Ishikawa (cell line): Measurements from ENCODE around the gene TNIP1.

ENCODE experiments used
- CREB1 ChIP-seq: IDR thresholded peaks from 2 replicates; pipeline ENCODE4 v1.6.1; 2012; ENCODE audit warnings: low read depth
- TAF1 ChIP-seq: IDR thresholded peaks from 2 replicates; pipeline ENCODE4 v1.6.1; 2012; ENCODE audit warnings: low read depth, mild to moderate bottlenecking

DNA sequence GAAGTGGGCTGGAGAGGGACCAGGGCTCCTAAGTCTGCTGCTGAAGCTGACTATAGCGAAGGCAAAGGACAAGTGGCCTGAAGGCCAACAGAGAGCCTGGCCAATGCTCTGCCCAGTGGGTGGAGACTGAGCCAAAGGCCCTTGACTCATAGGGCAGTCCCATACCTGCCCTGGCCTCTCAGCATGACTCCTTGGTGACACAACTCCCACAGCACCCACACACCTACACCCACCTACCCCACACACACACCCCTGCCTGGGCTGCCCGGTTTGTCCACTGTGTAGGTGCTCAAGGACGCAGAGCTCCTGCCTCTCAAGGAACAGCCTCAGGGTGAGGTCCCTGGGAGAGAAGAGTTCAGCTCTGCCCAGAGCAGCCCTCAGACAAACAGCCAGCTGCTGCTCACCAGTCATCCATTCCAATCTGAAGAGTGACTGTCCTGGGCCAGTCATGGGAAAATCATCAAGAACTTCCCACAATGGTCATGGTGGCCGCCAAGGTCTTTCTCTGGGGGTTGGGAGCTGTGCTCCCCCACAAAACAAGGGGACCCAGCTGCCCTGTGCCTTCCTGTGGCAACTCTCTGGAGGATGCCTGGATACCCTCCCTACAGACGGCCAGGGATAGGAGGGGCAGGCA is 5.0 kb downstream of the TNIP1 start:
- TF ChIP-seq CREB1 (no peak), TAF1 (no peak)
